Activated CD4-positive, alpha-beta T cell treated with anti-CD3 and anti-CD28 coated beads, Interleukin-2, amount 10 ng/mL, durations not matched to agents 24 days and 14 days (primary cell): Measurements from ENCODE around the gene GLOD5. TPM values are rescaled to one million over a fixed set of nuclear protein-coding genes. Genes with fewer than 3 reads are reported as not detected.
A peak's percentile ranks its signal among the peaks of the same experiment; 100 is the strongest.

Experiments used
- DNase-seq: peaks from one replicate; pipeline ENCODE4 v3.0.0; 2022
- H3K27ac Mint-ChIP-seq: one replicate; pipeline ENCODE4 v1.8.0; 2022; ENCODE audit warnings: mild to moderate bottlenecking, mixed read lengths
- H3K27me3 Mint-ChIP-seq: one replicate; pipeline ENCODE4 v1.8.0; 2022; ENCODE audit warnings: mixed read lengths
- H3K36me3 Mint-ChIP-seq: one replicate; pipeline ENCODE4 v1.8.0; 2022; ENCODE audit warnings: low read depth, mild to moderate bottlenecking, mixed read lengths
- H3K4me1 Mint-ChIP-seq: one replicate; pipeline ENCODE4 v1.8.0; 2021; ENCODE audit warnings: mixed read lengths
- H3K4me3 Mint-ChIP-seq: one replicate; pipeline ENCODE4 v1.8.0; 2022; ENCODE audit warnings: mild to moderate bottlenecking, moderate library complexity, mixed read lengths
- H3K9me3 Mint-ChIP-seq: one replicate; pipeline ENCODE4 v1.8.0; 2021; ENCODE audit warnings: mixed read lengths
- intact Hi-C: fragments of 100-400 bp; cut with micrococcal nuclease; formaldehyde crosslinking; loops from one replicate; pipeline ENCODE4 v1.15.1; 2023
- total RNA-seq: library from RNA; stranded (reverse); gene quantifications from 2 replicates; pipeline ENCODE4 v1.2.3, GENCODE V29; 2022

The GLOD5 gene
- total RNA-seq, 1 donor from 2014 or later: not detected

GRCh38 chrX:48791063-48791820, 29.7 kb downstream of the GLOD5 start:
- no peaks in the 10 kb centered on the region for H3K36me3 Mint-ChIP-seq
- no peak for DNase-seq
- peaks cover 11% of the 10 kb centered on the region for H3K4me1 Mint-ChIP-seq
- H3K4me3 Mint-ChIP-seq: no peak overlapping the region
- intact Hi-C loops: no loop called here
- no peak overlapping the region for H3K27ac Mint-ChIP-seq
- H3K27me3 Mint-ChIP-seq: peaks cover 13% of the 10 kb centered on the region
- H3K9me3 Mint-ChIP-seq: no peaks in the 10 kb centered on the region

GRCh38 chrX:48792219-48792618, 30.7 kb downstream of the GLOD5 start:
- no peak overlapping the region for H3K4me3 Mint-ChIP-seq
- intact Hi-C loops: no loop called here
- H3K4me1 Mint-ChIP-seq: peaks cover 8% of the 10 kb centered on the region
- no peaks in the 10 kb centered on the region for H3K9me3 Mint-ChIP-seq
- no peak overlapping the region for H3K27ac Mint-ChIP-seq
- DNase-seq: no peak
- H3K27me3 Mint-ChIP-seq: peaks cover 6% of the 10 kb centered on the region
- no peaks in the 10 kb centered on the region for H3K36me3 Mint-ChIP-seq

- no peak for DNase-seq
- Mint-ChIP-seq H3K27ac (no peak overlapping the region), H3K9me3 (no peaks in the 10 kb centered on the region), H3K4me1 (peaks cover 4% of the 10 kb centered on the region), H3K27me3 (no peaks in the 10 kb centered on the region), H3K36me3 (no peaks in the 10 kb centered on the region), H3K4me3 (no peak overlapping the region)
- intact Hi-C loops: no loop called here
Measured at GRCh38 chrX:48793935-48794334, 32.4 kb downstream of the GLOD5 start.

- Mint-ChIP-seq H3K27me3 (no peaks in the 10 kb centered on the region), H3K27ac (no peak overlapping the region), H3K36me3 (no peaks in the 10 kb centered on the region), H3K4me1 (peaks cover 4% of the 10 kb centered on the region), H3K4me3 (no peak overlapping the region), H3K9me3 (no peaks in the 10 kb centered on the region)
- intact Hi-C loops: no loop called here
- DNase-seq: no peak
Measured at GRCh38 chrX:48794340-48794910, 32.9 kb downstream of the GLOD5 start.

GRCh38 chrX:48794911-48795515, 33.5 kb downstream of the GLOD5 start:
- Mint-ChIP-seq H3K4me3 (no peak overlapping the region), H3K4me1 (no peaks in the 10 kb centered on the region), H3K27ac (no peak overlapping the region), H3K36me3 (no peaks in the 10 kb centered on the region), H3K27me3 (no peaks in the 10 kb centered on the region), H3K9me3 (no peaks in the 10 kb centered on the region)
- intact Hi-C loops: no loop called here
- DNase-seq: no peak

- peaks cover 10% of the 10 kb centered on the region for H3K4me1 Mint-ChIP-seq
- H3K9me3 Mint-ChIP-seq: no peaks in the 10 kb centered on the region
- no peak overlapping the region for H3K4me3 Mint-ChIP-seq
- peaks cover 1% of the 10 kb centered on the region for H3K36me3 Mint-ChIP-seq
- intact Hi-C loops: no loop called here
- DNase-seq: no peak
- no peaks in the 10 kb centered on the region for H3K27me3 Mint-ChIP-seq
- H3K27ac Mint-ChIP-seq: no peak overlapping the region
Measured at GRCh38 chrX:48798318-48798717, 36.8 kb downstream of the GLOD5 start.

- Mint-ChIP-seq H3K4me1 (peaks cover 13% of the 10 kb centered on the region), H3K4me3 (peak overlapping the region; percentile 96), H3K27me3 (no peaks in the 10 kb centered on the region), H3K9me3 (no peaks in the 10 kb centered on the region), H3K36me3 (peaks cover 12% of the 10 kb centered on the region), H3K27ac (peak overlapping the region; percentile 96)
- intact Hi-C loops: loop anchor here (5.0 to 10.0 kb wide), 6 partner anchors 63 to 364 kb away; partner anchors contain the start of genes FTSJ1, MAGIX, OTUD5 and PIM2
- peak; percentile 58 for DNase-seq
Measured at GRCh38 chrX:48800574-48801279, 39.2 kb downstream of the GLOD5 start.

- Mint-ChIP-seq H3K4me3 (peak within 1 kb of the TSS; percentile 96), H3K27ac (peak within 1 kb of the TSS; percentile 96), H3K9me3 (no peaks in the 10 kb centered on the region), H3K4me1 (peaks cover 16% of the 10 kb centered on the region), H3K36me3 (peaks cover 12% of the 10 kb centered on the region), H3K27me3 (no peaks in the 10 kb centered on the region)
- intact Hi-C loops: loop anchor here (1.0 to 10.0 kb wide), 8 partner anchors 64 to 363 kb away; partner anchors contain the start of genes FTSJ1, MAGIX, OTUD5 and PIM2
- DNase-seq: peak; percentile 98
Measured at GRCh38 chrX:48801280-48802088, 39.9 kb downstream of the GLOD5 start, which contains the start of gene HDAC6. HDAC6 (plus strand) TSS chrX:48802067; CDS start chrX:48802693, 626 bp downstream.

- intact Hi-C loops: loop anchor here (1.0 to 10.0 kb wide), 8 partner anchors 65 to 363 kb away; partner anchors contain the start of genes FTSJ1, MAGIX, OTUD5 and PIM2
- Mint-ChIP-seq H3K4me1 (peaks cover 20% of the 10 kb centered on the region), H3K9me3 (no peaks in the 10 kb centered on the region), H3K4me3 (peak overlapping the region; percentile 96), H3K27ac (peak overlapping the region; percentile 96), H3K36me3 (peaks cover 16% of the 10 kb centered on the region), H3K27me3 (no peaks in the 10 kb centered on the region)
- DNase-seq: peak; percentile 92
Measured at GRCh38 chrX:48802089-48802904, 40.8 kb downstream of the GLOD5 start.

GRCh38 chrX:48802905-48803200, 41.3 kb downstream of the GLOD5 start:
- Mint-ChIP-seq H3K4me3 (peak overlapping the region; percentile 96), H3K4me1 (peaks cover 20% of the 10 kb centered on the region), H3K27ac (peak overlapping the region; percentile 96), H3K9me3 (no peaks in the 10 kb centered on the region), H3K27me3 (no peaks in the 10 kb centered on the region), H3K36me3 (peaks cover 16% of the 10 kb centered on the region)
- DNase-seq: no peak
- intact Hi-C loops: loop anchor here (1.0 to 10.0 kb wide), 8 partner anchors 66 to 362 kb away; partner anchors contain the start of genes FTSJ1, MAGIX, OTUD5 and PIM2

GRCh38 chrX:48806081-48806480, 44.5 kb downstream of the GLOD5 start:
- H3K27me3 Mint-ChIP-seq: no peaks in the 10 kb centered on the region
- peaks cover 18% of the 10 kb centered on the region for H3K36me3 Mint-ChIP-seq
- peaks cover 14% of the 10 kb centered on the region for H3K4me1 Mint-ChIP-seq
- intact Hi-C loops: loop anchor here (10.0 kb wide), 1 partner anchor 359 kb away; the partner anchor contains the start of gene MAGIX
- DNase-seq: no peak
- H3K9me3 Mint-ChIP-seq: no peaks in the 10 kb centered on the region
- no peak overlapping the region for H3K4me3 Mint-ChIP-seq
- peak overlapping the region; percentile 59 for H3K27ac Mint-ChIP-seq

GRCh38 chrX:48813644-48814043, 52.1 kb downstream of the GLOD5 start:
- DNase-seq: no peak
- Mint-ChIP-seq H3K36me3 (peaks cover 16% of the 10 kb centered on the region), H3K27me3 (no peaks in the 10 kb centered on the region), H3K9me3 (no peaks in the 10 kb centered on the region), H3K4me1 (no peaks in the 10 kb centered on the region), H3K27ac (no peak overlapping the region), H3K4me3 (no peak overlapping the region)
- intact Hi-C loops: no loop called here
